ENCODE measurements around the gene NEO1.
A peak's percentile ranks its signal among the peaks of the same experiment; 100 is the strongest.

NEO1 gene

DNA sequence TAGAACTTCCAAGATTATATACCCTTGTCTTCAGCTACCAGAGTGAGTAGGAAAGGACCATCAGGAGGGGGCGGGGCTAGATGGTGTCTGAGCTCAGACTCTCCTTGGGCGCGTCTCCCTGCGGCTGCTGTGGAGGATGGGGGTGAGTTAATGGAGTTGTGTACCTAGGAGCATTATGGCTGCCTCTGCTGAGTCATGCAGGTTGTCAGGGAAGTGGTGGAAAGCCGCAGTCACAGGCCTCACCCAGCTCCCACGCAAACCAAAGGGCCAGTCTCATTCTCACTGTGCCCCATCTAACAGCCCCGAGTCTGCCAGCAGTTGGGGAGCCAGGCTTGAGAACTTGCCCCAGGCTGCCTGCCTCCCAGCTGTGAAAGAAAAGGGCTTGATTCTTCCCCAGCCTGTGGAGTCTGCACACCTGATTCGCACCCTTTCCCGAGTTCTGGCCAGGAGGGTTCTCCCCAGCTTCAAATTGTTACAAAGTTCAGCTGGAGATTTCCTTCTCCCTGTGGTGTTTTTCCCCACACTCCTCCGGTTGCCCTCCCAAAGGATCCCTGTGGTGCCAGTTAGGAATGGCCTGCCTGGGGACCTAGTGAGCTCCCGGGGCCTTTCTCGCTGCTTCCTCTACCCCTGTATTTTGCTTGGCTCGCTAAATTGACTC lies 173.2 kb downstream of the NEO1 start:
- Histone ChIP-seq H3K4me3 (ENCODE audit: low read length in 2 of 2) (no peak overlapping the region), H3K9me3 (ENCODE audit: control insufficient read depth in 2 of 2, low read length in 2 of 2) (no peaks in the 10 kb centered on the region), H3K27me3 (ENCODE audit: control insufficient read depth in 2 of 2, insufficient read depth in 2 of 2, low read length in 2 of 2) (no peaks in the 10 kb centered on the region), H3K27ac (ENCODE audit: low read depth in 2 of 2, low read length in 2 of 2) (peak overlapping the region; percentile 54 to 76), H3K36me3 (ENCODE audit: control insufficient read depth in 2 of 2, insufficient read depth in 2 of 2, low read length in 2 of 2) (no peaks in the 10 kb centered on the region), H3K9ac (ENCODE audit: low read depth in 1 of 2, low read length in 2 of 2) (peak overlapping the region in 1 of 2 donors; percentile 5), H3K4me1 (ENCODE audit: control insufficient read depth in 2 of 2, insufficient read depth in 2 of 2, low read length in 2 of 2) (peaks cover 6 to 17% of the 10 kb centered on the region in 2 donors)

DNA sequence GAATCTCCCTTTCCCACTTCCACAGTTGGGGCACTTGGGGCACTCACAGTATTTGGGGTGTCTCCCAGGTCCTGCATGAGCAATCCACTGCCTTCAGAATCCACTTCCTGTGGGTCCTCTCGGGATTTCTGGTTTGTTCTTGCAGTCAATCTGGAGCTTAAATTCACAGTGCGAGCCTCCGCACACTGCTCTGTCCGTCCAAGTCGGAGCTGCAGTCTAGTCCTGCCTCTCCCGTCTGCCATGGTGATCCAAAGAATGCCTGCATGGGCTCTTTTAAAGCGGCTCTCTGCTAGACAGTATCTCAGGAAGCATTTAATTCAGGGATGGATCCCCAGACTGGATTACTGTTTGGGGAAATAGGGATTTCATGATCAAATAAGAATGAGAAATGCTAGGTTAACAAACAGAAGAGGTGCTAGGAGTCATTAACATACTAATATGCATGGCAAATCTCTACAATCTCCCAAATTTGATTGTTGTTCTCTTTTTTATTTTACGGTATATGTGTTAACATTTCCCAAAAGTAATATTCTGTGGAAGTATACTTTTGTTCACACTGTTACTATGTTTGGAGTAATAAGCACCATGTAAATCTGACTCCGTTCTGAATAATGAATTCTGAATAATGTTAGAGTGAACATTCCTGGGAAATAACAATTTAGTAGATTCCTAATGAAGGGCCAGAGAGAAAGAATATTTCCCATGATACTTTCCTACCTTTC lies 174.0 kb downstream of the NEO1 start:
- Histone ChIP-seq H3K4me3 (ENCODE audit: low read length in 2 of 2) (no peak overlapping the region), H3K36me3 (ENCODE audit: control insufficient read depth in 2 of 2, insufficient read depth in 2 of 2, low read length in 2 of 2) (no peaks in the 10 kb centered on the region), H3K4me1 (ENCODE audit: control insufficient read depth in 2 of 2, insufficient read depth in 2 of 2, low read length in 2 of 2) (peaks cover 6 to 17% of the 10 kb centered on the region in 2 donors), H3K27ac (ENCODE audit: low read depth in 2 of 2, low read length in 2 of 2) (peak overlapping the region; percentile 54 to 76), H3K9me3 (ENCODE audit: control insufficient read depth in 2 of 2, low read length in 2 of 2) (no peaks in the 10 kb centered on the region), H3K27me3 (ENCODE audit: control insufficient read depth in 2 of 2, insufficient read depth in 2 of 2, low read length in 2 of 2) (no peaks in the 10 kb centered on the region), H3K9ac (ENCODE audit: low read depth in 1 of 2, low read length in 2 of 2) (peak overlapping the region in 1 of 2 donors; percentile 5)

DNA sequence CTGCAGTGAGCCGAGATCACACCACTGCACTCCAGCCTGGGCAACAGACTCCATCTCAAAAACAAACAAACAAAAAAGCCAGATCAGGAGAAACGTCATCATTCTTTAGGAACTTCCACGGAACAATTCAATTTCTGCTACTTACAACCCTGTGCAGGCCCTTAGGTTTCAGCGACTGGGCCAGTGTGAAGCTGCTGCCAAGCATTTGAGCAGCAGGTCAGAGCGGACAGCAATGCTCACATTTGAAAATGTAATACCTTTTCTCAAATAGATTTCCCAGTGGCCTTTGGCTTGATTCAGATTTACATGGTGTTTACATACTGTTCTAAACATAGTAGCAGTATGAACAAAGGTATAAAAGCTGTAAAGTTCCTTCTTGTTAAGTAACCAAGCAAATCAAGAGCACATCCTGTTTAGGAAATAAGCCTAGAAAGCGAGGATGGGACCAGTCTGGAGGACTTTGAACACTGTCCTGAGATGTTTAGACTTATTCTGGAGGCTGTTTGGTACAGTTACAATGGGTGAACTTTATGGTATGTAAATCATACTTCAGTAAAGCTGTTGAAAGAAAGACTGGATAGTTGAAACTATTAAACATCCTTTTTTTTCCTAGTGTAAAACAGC lies 175.3 kb downstream of the NEO1 start:
- peak overlapping the region; percentile 71 to 72 for H3K27ac ChIP-seq (ENCODE audit: low read depth in 2 of 2, low read length in 2 of 2)
- H3K27me3 ChIP-seq (ENCODE audit: control insufficient read depth in 2 of 2, insufficient read depth in 2 of 2, low read length in 2 of 2): no peaks in the 10 kb centered on the region
- no peak overlapping the region for H3K9ac ChIP-seq (ENCODE audit: low read depth in 1 of 2, low read length in 2 of 2)
- no peaks in the 10 kb centered on the region for H3K9me3 ChIP-seq (ENCODE audit: control insufficient read depth in 2 of 2, low read length in 2 of 2)
- peaks cover 6 to 17% of the 10 kb centered on the region in 2 donors for H3K4me1 ChIP-seq (ENCODE audit: control insufficient read depth in 2 of 2, insufficient read depth in 2 of 2, low read length in 2 of 2)
- H3K36me3 ChIP-seq (ENCODE audit: control insufficient read depth in 2 of 2, insufficient read depth in 2 of 2, low read length in 2 of 2): no peaks in the 10 kb centered on the region
- no peak overlapping the region for H3K4me3 ChIP-seq (ENCODE audit: low read length in 2 of 2)

DNA sequence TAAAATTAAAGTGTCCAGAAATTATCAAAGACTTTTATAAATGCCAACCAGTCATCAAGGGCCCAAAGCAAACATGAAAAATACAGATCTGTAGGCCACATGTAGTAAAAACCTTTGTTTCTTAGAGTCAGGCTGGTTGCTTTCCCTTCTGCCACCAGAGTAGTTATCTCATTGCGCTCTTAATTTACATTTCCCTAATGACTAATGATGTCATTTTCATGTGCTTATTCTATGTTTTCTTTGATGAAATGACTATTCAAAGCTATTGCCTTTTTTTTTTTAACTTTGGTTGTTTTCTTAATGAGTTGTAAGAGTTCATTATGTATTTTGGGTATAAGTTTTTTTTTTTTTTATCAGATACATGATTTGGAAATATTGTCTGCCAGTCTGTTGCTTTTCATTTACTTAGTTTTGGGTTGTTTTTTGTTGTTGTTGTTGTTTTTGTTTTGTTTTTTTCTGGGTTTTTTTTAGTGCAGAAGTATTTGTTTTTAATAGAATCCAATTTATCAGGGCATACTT lies 175.9 kb downstream of the NEO1 start:
- H3K4me3 ChIP-seq (ENCODE audit: low read length in 2 of 2): no peak overlapping the region
- H3K27ac ChIP-seq (ENCODE audit: low read depth in 2 of 2, low read length in 2 of 2): peak overlapping the region; percentile 71 to 72
- no peak overlapping the region for H3K9ac ChIP-seq (ENCODE audit: low read depth in 1 of 2, low read length in 2 of 2)
- no peaks in the 10 kb centered on the region for H3K9me3 ChIP-seq (ENCODE audit: control insufficient read depth in 2 of 2, low read length in 2 of 2)
- no peaks in the 10 kb centered on the region for H3K27me3 ChIP-seq (ENCODE audit: control insufficient read depth in 2 of 2, insufficient read depth in 2 of 2, low read length in 2 of 2)
- H3K4me1 ChIP-seq (ENCODE audit: control insufficient read depth in 2 of 2, insufficient read depth in 2 of 2, low read length in 2 of 2): peaks cover 6 to 17% of the 10 kb centered on the region in 2 donors
- H3K36me3 ChIP-seq (ENCODE audit: control insufficient read depth in 2 of 2, insufficient read depth in 2 of 2, low read length in 2 of 2): no peaks in the 10 kb centered on the region

DNA sequence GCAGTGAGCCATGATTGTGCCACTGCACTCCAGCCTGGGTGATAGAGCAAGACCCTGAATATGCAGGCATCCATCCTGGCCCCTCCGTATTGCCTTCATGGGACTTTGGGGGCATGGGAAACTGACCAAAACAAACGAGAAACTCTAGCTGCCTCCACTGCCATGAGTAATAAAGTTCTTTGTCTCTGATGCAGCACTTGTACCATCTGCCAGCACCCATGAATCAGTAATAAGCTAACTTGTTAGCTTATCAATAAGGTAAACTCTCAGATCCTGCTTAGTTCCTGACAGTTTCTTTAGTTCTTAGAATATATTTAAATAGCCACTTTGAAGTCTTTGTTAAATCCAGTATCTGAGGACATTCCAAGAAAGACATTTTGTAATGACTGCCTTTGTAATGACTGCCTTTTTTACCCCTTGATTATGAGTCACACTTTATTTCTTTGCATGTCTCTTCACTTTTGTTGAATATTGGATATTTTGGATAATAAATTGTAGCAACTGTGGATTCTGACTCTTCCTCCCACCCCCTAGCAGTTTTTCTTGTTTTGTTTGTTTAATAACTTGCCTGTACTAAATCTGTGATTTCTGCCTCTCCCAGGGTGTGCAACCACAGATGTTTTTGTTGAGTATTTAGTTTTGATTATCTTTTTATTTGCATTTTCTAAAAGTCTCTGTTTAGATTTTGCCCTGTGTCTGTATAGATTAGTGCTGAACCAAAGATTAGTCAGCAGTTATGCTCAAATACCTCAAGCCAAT lies 179.6 kb downstream of the NEO1 start:
- H3K9ac ChIP-seq (ENCODE audit: low read depth in 1 of 2, low read length in 2 of 2): no peak overlapping the region
- peaks cover 5 to 6% of the 10 kb centered on the region in 2 donors for H3K4me1 ChIP-seq (ENCODE audit: control insufficient read depth in 2 of 2, insufficient read depth in 2 of 2, low read length in 2 of 2)
- no peak overlapping the region for H3K4me3 ChIP-seq (ENCODE audit: low read length in 2 of 2)
- H3K27ac ChIP-seq (ENCODE audit: low read depth in 2 of 2, low read length in 2 of 2): no peak overlapping the region
- H3K27me3 ChIP-seq (ENCODE audit: control insufficient read depth in 2 of 2, insufficient read depth in 2 of 2, low read length in 2 of 2): no peaks in the 10 kb centered on the region
- H3K36me3 ChIP-seq (ENCODE audit: control insufficient read depth in 2 of 2, insufficient read depth in 2 of 2, low read length in 2 of 2): peaks cover 7 to 8% of the 10 kb centered on the region in 2 donors
- H3K9me3 ChIP-seq (ENCODE audit: control insufficient read depth in 2 of 2, low read length in 2 of 2): no peaks in the 10 kb centered on the region

DNA sequence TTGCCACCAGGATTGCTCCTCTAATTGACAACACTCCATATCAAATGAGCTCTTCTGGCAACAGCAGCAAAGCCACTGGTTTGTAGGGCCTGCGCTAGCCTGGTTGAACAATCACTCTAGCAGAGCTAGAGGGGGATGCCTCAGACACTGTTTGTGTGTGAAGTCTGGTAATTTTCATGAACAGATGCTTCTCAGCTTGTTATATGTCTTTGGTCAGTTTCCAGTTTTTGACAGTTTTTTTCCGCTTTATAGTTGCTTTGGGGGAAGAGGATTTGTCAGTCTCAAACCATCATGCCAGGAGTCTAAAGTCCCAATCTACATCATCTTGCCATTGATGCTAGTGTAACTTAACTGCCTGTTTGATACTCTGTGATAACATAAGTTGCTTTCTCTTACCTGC lies 180.5 kb downstream of the NEO1 start:
- Histone ChIP-seq H3K4me1 (ENCODE audit: control insufficient read depth in 2 of 2, insufficient read depth in 2 of 2, low read length in 2 of 2) (peaks cover 0 to under 1% of the 10 kb centered on the region in 2 donors), H3K9ac (ENCODE audit: low read depth in 1 of 2, low read length in 2 of 2) (no peak overlapping the region)

DNA sequence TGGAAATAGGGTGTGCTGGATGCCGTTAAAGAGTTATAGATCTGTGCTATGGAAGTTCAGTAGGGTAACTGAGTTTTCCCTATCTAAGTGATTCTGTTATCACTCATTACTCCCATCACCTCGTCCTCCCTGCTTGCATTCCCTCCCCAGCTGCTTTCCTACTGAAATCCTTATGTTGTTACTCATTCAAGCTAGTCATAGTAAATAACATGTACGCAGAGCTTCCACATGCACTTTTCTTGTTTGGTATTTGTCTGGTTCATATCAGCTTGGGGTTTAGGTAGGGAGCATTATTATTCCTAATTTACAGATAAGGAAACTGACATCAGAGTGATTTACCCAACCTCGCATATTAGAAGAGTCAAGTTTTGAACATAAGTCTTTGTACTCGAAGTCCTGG lies 181.4 kb downstream of the NEO1 start:
- Histone ChIP-seq H3K27me3 (ENCODE audit: control insufficient read depth in 2 of 2, insufficient read depth in 2 of 2, low read length in 2 of 2) (no peaks in the 10 kb centered on the region), H3K4me1 (ENCODE audit: control insufficient read depth in 2 of 2, insufficient read depth in 2 of 2, low read length in 2 of 2) (no peaks in the 10 kb centered on the region), H3K27ac (ENCODE audit: low read depth in 2 of 2, low read length in 2 of 2) (no peak overlapping the region), H3K4me3 (ENCODE audit: low read length in 2 of 2) (no peak overlapping the region), H3K9ac (ENCODE audit: low read depth in 1 of 2, low read length in 2 of 2) (no peak overlapping the region), H3K9me3 (ENCODE audit: control insufficient read depth in 2 of 2, low read length in 2 of 2) (no peaks in the 10 kb centered on the region), H3K36me3 (ENCODE audit: control insufficient read depth in 2 of 2, insufficient read depth in 2 of 2, low read length in 2 of 2) (peaks cover 7 to 14% of the 10 kb centered on the region in 2 donors)

More for the DNA sequence above, 180.5 kb downstream of the NEO1 start:
- Histone ChIP-seq H3K27ac (ENCODE audit: low read depth in 2 of 2, low read length in 2 of 2) (no peak overlapping the region), H3K27me3 (ENCODE audit: control insufficient read depth in 2 of 2, insufficient read depth in 2 of 2, low read length in 2 of 2) (no peaks in the 10 kb centered on the region), H3K9me3 (ENCODE audit: control insufficient read depth in 2 of 2, low read length in 2 of 2) (no peaks in the 10 kb centered on the region), H3K4me3 (ENCODE audit: low read length in 2 of 2) (no peak overlapping the region), H3K36me3 (ENCODE audit: control insufficient read depth in 2 of 2, insufficient read depth in 2 of 2, low read length in 2 of 2) (peaks cover 7 to 14% of the 10 kb centered on the region in 2 donors)

DNA sequence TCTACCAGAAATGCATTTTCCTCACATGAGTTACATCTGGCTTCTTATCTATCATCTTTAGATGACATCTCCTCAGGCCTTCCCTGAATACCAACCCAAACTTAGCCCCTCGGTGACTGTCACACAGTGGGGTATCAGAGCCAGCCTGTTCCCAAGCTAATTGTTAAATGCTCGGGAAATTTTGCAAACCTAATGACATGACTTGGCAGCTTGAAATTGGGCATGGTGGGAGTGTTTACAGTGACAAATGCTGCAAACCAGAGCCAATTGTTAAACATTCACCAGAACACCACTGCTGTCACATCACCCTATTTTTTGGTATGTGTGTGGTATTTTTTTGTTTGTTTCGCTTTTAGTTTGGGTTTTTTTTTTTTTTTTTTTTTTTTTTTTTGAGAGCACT lies 185.6 kb downstream of the NEO1 start:
- peaks cover 7 to 26% of the 10 kb centered on the region in 2 donors for H3K36me3 ChIP-seq (ENCODE audit: control insufficient read depth in 2 of 2, insufficient read depth in 2 of 2, low read length in 2 of 2)
- no peak overlapping the region for H3K9ac ChIP-seq (ENCODE audit: low read depth in 1 of 2, low read length in 2 of 2)
- no peaks in the 10 kb centered on the region for H3K9me3 ChIP-seq (ENCODE audit: control insufficient read depth in 2 of 2, low read length in 2 of 2)
- no peaks in the 10 kb centered on the region for H3K4me1 ChIP-seq (ENCODE audit: control insufficient read depth in 2 of 2, insufficient read depth in 2 of 2, low read length in 2 of 2)
- no peaks in the 10 kb centered on the region for H3K27me3 ChIP-seq (ENCODE audit: control insufficient read depth in 2 of 2, insufficient read depth in 2 of 2, low read length in 2 of 2)
- no peak overlapping the region for H3K4me3 ChIP-seq (ENCODE audit: low read length in 2 of 2)
- no peak overlapping the region for H3K27ac ChIP-seq (ENCODE audit: low read depth in 2 of 2, low read length in 2 of 2)

DNA sequence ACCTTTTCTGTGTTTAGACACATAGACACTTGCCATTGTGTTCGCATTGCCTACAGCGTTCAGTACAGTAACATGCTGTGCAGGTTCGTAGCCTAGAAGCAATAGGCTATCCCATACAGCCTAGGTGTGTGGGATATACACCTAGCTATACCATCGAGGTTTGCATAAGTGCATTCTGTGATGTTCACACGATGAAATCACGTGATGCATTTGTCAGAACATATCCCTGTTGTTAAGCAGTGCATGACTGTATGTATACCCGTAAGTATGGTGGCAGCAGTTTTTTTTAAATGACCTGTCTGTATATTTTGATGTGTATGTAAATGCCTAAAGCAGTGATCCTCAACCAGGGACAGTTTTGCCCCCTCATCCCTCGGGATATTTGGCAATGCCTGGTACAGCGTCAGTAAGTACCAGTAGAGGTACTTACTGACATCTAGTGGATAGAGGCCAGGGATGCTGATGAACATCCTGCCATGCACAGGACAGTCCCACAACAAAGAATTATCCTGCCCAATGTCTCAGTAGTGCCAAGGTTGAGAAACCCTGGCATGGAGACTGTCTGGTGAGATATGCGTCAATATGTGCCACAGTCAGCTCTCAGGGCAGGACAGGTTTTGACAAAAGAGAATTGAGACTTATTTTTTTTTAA lies 187.4 kb downstream of the NEO1 start:
- H3K9ac ChIP-seq (ENCODE audit: low read depth in 1 of 2, low read length in 2 of 2): no peak overlapping the region
- no peak overlapping the region for H3K4me3 ChIP-seq (ENCODE audit: low read length in 2 of 2)
- no peaks in the 10 kb centered on the region for H3K4me1 ChIP-seq (ENCODE audit: control insufficient read depth in 2 of 2, insufficient read depth in 2 of 2, low read length in 2 of 2)
- H3K27me3 ChIP-seq (ENCODE audit: control insufficient read depth in 2 of 2, insufficient read depth in 2 of 2, low read length in 2 of 2): no peaks in the 10 kb centered on the region
- peaks cover 7 to 28% of the 10 kb centered on the region in 2 donors for H3K36me3 ChIP-seq (ENCODE audit: control insufficient read depth in 2 of 2, insufficient read depth in 2 of 2, low read length in 2 of 2)
- no peaks in the 10 kb centered on the region for H3K9me3 ChIP-seq (ENCODE audit: control insufficient read depth in 2 of 2, low read length in 2 of 2)
- no peak overlapping the region for H3K27ac ChIP-seq (ENCODE audit: low read depth in 2 of 2, low read length in 2 of 2)
